Measurements from ENCODE around the gene P2RX2.

P2RX2 gene

DNA sequence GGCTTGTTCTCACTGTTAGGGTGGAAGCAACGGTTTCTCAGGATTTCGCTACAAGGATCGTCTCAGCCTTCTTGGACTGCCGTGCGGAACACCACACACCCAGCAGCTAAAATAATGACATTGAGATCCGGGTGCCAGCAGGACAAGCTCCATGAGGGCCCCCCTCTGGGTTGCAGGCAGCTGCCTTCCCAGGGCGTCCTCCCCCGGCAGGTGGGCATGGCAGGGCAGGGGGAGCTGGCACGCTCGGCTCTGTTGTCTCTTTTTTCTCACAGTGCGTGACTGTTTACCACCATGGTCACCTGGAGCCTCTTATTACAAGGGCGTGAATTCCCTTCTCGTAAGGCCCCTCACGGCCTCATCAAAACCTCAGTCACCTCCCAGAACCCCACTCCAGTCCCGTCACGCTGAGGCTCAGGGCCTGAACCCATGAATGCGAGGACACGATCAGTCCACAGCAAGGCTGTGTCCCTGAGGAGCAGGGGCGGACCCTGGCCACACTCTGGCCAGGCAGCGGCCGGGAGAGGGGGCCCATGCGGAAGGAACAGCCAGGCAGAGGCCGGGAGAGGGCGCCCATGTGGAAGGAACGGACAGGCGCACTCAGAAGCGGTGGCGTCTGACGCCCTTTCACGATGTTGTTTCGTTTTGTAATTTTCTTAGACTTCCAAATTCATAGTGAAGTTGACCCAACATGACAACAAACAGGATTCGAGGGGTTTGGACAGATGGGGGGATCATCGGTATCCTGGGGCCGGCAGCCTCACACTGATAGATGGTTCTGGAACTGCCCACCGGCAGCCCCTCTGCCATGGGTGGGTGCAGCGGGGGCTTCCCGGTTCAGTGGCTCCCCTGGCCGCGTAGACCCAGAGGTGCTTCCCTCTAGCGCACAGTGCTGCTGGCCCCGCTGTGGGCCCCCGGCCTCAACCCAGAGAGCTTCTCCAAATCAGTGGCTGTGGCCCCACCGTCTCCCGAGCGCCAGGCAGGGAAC, 18.2 kb upstream of the P2RX2 start:
- H3K27me3 ChIP-seq (ENCODE audit: control insufficient read depth in 1 of 2, insufficient read depth in 2 of 2, low read length in 2 of 2) = peaks cover 37 to 45% of the 10 kb centered on the region in 2 donors
- no peak overlapping the region for H3K27ac ChIP-seq (ENCODE audit: low read depth, low read length)
- peak overlapping the region; percentile 26 to 34 for H3K9ac ChIP-seq (ENCODE audit: low read depth in 1 of 2, low read length in 2 of 2)
- H3K4me3 ChIP-seq (ENCODE audit: low read depth in 1 of 2, low read length in 2 of 2) = peak overlapping the region; percentile 48 to 61
- no peaks in the 10 kb centered on the region for H3K9me3 ChIP-seq (ENCODE audit: control insufficient read depth in 1 of 2, low read length in 2 of 2)
- peaks cover 5 to 11% of the 10 kb centered on the region in 2 donors for H3K4me1 ChIP-seq (ENCODE audit: control insufficient read depth in 1 of 2, insufficient read depth in 2 of 2, low read length in 2 of 2)
- H3K36me3 ChIP-seq (ENCODE audit: control insufficient read depth in 1 of 2, insufficient read depth in 2 of 2, low read length in 2 of 2) = no peaks in the 10 kb centered on the region

DNA sequence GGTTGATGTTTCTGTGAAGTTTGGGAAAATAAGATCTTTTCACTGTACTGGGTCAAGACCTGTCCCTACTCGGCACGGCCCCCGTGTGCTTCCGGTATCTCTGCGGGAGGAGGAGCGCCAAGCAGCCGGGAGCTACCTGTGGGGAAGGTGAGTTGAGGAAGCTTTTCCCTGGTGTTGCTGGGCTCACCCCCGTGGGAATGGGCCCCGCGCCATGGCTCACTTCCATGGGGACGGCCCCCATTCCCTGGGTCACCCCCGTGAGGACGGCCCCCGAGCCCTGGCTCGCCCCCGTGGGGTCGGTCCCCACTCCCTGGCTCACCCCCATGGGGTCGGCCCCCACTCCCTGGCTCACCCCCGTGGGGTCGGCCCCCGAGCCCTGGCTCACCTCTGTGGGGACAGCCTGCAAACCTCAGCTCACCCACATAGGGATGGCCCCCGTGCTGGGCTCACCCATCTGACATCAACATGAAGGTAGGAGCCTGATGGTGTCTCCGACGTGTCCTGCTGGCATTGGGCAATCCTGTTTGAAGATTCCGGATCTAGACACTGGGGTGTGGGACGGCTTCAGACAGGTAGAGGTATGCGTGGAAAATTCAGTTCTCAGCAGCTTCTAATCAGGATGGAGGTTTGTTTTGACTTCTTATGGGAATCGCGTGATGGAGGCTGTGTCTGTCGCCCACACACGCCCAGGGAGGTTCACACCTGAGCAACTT, 17.2 kb upstream of the P2RX2 start:
- Histone ChIP-seq H3K4me3 (ENCODE audit: low read depth in 1 of 2, low read length in 2 of 2) (peak overlapping the region in 1 of 2 donors; percentile 61), H3K36me3 (ENCODE audit: control insufficient read depth in 1 of 2, insufficient read depth in 2 of 2, low read length in 2 of 2) (no peaks in the 10 kb centered on the region), H3K27me3 (ENCODE audit: control insufficient read depth in 1 of 2, insufficient read depth in 2 of 2, low read length in 2 of 2) (peaks cover 37 to 46% of the 10 kb centered on the region in 2 donors), H3K9me3 (ENCODE audit: control insufficient read depth in 1 of 2, low read length in 2 of 2) (no peaks in the 10 kb centered on the region), H3K27ac (ENCODE audit: low read depth, low read length) (no peak overlapping the region), H3K4me1 (ENCODE audit: control insufficient read depth in 1 of 2, insufficient read depth in 2 of 2, low read length in 2 of 2) (peaks cover 5 to 11% of the 10 kb centered on the region in 2 donors), H3K9ac (ENCODE audit: low read depth in 1 of 2, low read length in 2 of 2) (peak overlapping the region in 1 of 2 donors; percentile 34)

DNA sequence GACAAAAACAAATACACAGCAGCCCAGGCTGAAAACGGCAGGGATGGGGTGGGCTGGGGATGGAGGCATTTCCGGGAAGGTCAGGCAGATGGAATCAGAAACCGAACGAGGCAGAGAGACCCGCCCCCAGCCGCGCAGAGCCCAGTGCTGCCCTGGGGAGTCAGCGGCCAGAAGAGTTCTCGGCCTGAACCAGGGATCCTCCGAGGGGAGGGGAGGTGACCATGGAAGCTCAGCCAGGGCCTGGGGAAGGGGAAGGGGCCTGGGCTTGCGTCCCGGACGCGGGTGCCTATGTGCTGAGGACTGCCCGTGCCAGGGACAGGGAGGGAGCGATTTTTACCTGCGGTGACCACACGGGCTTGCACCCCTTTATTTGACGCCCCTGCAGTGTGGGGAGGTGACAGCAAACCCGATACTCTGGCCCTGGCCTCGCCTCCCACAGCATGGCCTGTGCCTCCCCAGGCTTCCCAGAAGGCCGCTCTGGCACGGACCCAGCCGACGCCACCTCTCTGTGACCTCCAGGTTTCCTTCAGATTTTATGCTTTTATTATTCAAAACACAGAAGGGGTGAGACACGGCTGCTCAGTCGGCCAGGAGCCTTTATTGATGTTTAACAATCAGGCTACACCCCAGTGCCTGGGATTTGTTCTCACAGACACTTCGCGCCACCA, 15.9 kb upstream of the P2RX2 start:
- H3K4me3 ChIP-seq (ENCODE audit: low read depth in 1 of 2, low read length in 2 of 2) = peak overlapping the region; percentile 15 to 45
- H3K9ac ChIP-seq (ENCODE audit: low read depth in 1 of 2, low read length in 2 of 2) = no peak overlapping the region
- H3K36me3 ChIP-seq (ENCODE audit: control insufficient read depth in 1 of 2, insufficient read depth in 2 of 2, low read length in 2 of 2) = no peaks in the 10 kb centered on the region
- peaks cover 37 to 51% of the 10 kb centered on the region in 2 donors for H3K27me3 ChIP-seq (ENCODE audit: control insufficient read depth in 1 of 2, insufficient read depth in 2 of 2, low read length in 2 of 2)
- H3K9me3 ChIP-seq (ENCODE audit: control insufficient read depth in 1 of 2, low read length in 2 of 2) = no peaks in the 10 kb centered on the region
- H3K4me1 ChIP-seq (ENCODE audit: control insufficient read depth in 1 of 2, insufficient read depth in 2 of 2, low read length in 2 of 2) = peaks cover 5 to 11% of the 10 kb centered on the region in 2 donors
- H3K27ac ChIP-seq (ENCODE audit: low read depth, low read length) = peak overlapping the region; percentile 42

DNA sequence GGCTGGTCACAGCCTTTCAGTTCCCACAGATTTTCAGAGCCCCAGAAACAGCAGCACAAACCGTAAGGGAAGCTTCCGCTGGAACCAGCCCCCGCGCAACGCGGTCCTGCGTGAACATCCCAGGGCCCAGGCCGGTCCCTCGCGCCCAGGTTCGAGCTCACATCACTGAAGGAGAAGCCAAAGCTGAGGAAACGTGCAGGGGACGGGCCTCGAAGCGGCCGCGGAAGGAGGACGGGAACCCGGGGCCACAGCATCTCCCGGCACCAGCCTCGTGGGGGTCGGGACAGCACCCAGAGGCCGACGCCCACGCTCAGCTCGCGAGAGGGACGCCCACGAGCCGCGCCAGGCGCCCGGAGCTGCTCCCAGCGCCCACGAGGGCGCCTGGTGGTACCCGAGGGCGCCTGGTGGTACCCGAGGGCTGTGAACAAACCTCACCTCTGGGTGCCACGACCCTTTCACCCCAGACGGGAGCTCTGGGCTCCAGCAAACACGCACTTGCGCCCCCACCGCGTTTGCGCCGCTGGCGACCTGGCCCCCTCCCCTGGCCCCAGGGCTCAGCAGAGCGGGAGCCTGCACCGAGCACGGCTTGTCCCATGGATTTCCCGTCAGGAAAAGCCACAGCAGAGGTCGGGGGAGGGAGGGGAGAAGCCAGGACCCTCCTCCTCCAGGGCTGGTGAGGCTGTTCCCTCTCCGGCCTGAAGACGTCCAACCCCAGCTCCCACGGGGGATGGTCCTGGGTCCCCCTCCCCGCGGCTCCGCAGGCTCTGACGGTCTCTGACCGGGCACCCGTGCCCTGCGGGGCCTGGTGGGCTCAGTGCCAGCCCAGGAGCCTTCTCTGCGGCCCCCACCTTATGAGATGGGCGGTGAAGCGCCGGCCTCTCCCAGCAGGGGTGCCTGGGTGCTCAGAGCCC, 15.1 kb upstream of the P2RX2 start:
- Histone ChIP-seq H3K36me3 (ENCODE audit: control insufficient read depth in 1 of 2, insufficient read depth in 2 of 2, low read length in 2 of 2) (no peaks in the 10 kb centered on the region), H3K27me3 (ENCODE audit: control insufficient read depth in 1 of 2, insufficient read depth in 2 of 2, low read length in 2 of 2) (peaks cover 43 to 59% of the 10 kb centered on the region in 2 donors), H3K27ac (ENCODE audit: low read depth, low read length) (peak overlapping the region; percentile 32), H3K9ac (ENCODE audit: low read depth in 1 of 2, low read length in 2 of 2) (no peak overlapping the region), H3K4me3 (ENCODE audit: low read depth in 1 of 2, low read length in 2 of 2) (peak overlapping the region; percentile 29 to 45), H3K4me1 (ENCODE audit: control insufficient read depth in 1 of 2, insufficient read depth in 2 of 2, low read length in 2 of 2) (peaks cover 5 to 16% of the 10 kb centered on the region in 2 donors), H3K9me3 (ENCODE audit: control insufficient read depth in 1 of 2, low read length in 2 of 2) (no peaks in the 10 kb centered on the region)

DNA sequence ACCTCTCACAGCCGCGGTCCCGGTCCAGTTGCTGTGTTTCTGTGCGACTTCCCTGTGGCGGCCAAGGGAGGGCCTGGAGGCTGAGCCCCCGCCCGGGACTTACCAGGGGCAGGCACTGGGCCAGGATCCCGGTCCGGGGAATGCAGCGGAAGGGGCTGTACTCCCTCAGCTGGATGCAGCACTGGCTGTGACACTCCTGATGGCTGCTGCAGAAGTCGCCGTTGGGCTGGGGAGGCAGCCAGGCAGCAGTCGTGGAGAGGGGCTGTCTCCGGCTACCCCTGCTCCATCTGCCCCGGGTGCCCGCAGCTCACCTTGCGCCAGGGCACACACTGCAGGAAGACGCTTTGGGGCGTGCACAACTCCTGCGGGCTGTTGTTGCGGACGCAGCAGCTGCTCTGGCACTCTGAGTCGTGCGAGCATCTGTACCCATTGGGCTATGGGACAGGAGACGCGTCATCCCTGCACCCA, 14.4 kb upstream of the P2RX2 start:
- H3K4me3 ChIP-seq (ENCODE audit: low read depth in 1 of 2, low read length in 2 of 2) = no peak overlapping the region
- no peak overlapping the region for H3K9ac ChIP-seq (ENCODE audit: low read depth in 1 of 2, low read length in 2 of 2)
- no peak overlapping the region for H3K27ac ChIP-seq (ENCODE audit: low read depth, low read length)
- peaks cover 48 to 66% of the 10 kb centered on the region in 2 donors for H3K27me3 ChIP-seq (ENCODE audit: control insufficient read depth in 1 of 2, insufficient read depth in 2 of 2, low read length in 2 of 2)
- peaks cover 5 to 16% of the 10 kb centered on the region in 2 donors for H3K4me1 ChIP-seq (ENCODE audit: control insufficient read depth in 1 of 2, insufficient read depth in 2 of 2, low read length in 2 of 2)
- no peaks in the 10 kb centered on the region for H3K9me3 ChIP-seq (ENCODE audit: control insufficient read depth in 1 of 2, low read length in 2 of 2)
- no peaks in the 10 kb centered on the region for H3K36me3 ChIP-seq (ENCODE audit: control insufficient read depth in 1 of 2, insufficient read depth in 2 of 2, low read length in 2 of 2)

DNA sequence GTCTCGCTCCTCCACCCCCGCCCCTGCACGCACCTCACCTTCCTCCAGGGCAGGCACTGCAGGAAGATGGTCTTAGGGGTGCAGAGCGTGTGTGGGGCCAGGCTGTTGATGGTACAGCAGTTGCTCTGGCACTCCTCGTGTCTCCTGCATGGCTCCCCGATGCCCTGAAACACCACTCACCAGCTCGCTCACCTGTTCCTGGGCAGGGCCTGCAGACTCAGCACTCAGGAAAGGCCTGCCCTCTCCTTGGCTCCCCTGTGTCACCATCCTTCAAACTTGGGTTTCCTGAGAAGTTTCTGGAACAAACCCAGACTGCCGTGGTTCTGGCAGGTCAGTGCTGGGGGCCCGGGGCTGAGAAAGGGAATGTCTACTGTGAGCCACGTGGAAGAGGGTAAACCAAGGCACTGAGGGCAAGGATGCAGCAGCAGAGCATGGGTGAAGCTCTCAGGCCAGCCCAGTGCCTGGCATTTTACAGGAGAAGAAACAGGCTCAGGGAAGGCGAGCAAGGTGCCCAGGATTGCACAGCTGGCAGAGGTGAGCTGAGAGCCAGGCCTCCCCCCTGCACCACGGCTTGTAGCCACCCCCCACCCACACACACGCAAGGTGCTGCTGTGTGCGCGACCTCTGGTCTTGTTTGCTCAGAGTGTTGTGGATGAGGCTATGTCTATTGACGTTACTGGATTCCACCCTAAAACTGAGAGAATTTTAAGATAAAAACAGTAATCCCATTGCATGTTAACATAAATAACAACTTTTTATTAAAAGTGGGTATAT, 13.7 kb upstream of the P2RX2 start:
- peaks cover 50 to 68% of the 10 kb centered on the region in 2 donors for H3K27me3 ChIP-seq (ENCODE audit: control insufficient read depth in 1 of 2, insufficient read depth in 2 of 2, low read length in 2 of 2)
- peaks cover 5 to 16% of the 10 kb centered on the region in 2 donors for H3K4me1 ChIP-seq (ENCODE audit: control insufficient read depth in 1 of 2, insufficient read depth in 2 of 2, low read length in 2 of 2)
- no peak overlapping the region for H3K27ac ChIP-seq (ENCODE audit: low read depth, low read length)
- no peak overlapping the region for H3K9ac ChIP-seq (ENCODE audit: low read depth in 1 of 2, low read length in 2 of 2)
- no peak overlapping the region for H3K4me3 ChIP-seq (ENCODE audit: low read depth in 1 of 2, low read length in 2 of 2)
- H3K36me3 ChIP-seq (ENCODE audit: control insufficient read depth in 1 of 2, insufficient read depth in 2 of 2, low read length in 2 of 2) = no peaks in the 10 kb centered on the region
- H3K9me3 ChIP-seq (ENCODE audit: control insufficient read depth in 1 of 2, low read length in 2 of 2) = no peaks in the 10 kb centered on the region

DNA sequence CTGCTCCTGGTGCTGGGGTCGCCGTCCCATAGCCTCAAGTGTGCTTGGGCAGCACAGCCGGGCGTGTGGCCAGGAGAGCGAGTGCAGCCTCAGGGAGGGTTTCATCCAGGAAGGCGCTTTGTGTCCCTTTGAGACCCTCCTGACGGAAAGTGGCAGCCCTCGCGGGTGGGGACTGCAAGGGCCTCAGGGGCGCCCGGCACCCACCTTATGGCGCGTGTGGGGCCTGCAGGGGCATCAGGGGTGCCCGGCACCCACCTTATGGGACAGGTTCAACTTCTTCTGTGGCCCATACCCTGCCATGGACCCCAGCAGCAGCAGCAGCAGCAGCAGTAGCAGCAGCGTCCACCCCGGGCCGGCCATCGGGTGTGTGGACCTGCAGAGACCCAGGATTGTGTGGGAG, 12.7 kb upstream of the P2RX2 start:
- no peaks in the 10 kb centered on the region for H3K36me3 ChIP-seq (ENCODE audit: control insufficient read depth in 1 of 2, insufficient read depth in 2 of 2, low read length in 2 of 2)
- no peak overlapping the region for H3K27ac ChIP-seq (ENCODE audit: low read depth, low read length)
- H3K4me1 ChIP-seq (ENCODE audit: control insufficient read depth in 1 of 2, insufficient read depth in 2 of 2, low read length in 2 of 2) = peaks cover 8% of the 10 kb centered on the region in 2 donors
- no peak overlapping the region for H3K9ac ChIP-seq (ENCODE audit: low read depth in 1 of 2, low read length in 2 of 2)
- H3K27me3 ChIP-seq (ENCODE audit: control insufficient read depth in 1 of 2, insufficient read depth in 2 of 2, low read length in 2 of 2) = peaks cover 56 to 73% of the 10 kb centered on the region in 2 donors
- H3K9me3 ChIP-seq (ENCODE audit: control insufficient read depth in 1 of 2, low read length in 2 of 2) = no peaks in the 10 kb centered on the region
- H3K4me3 ChIP-seq (ENCODE audit: low read depth in 1 of 2, low read length in 2 of 2) = no peak overlapping the region

DNA sequence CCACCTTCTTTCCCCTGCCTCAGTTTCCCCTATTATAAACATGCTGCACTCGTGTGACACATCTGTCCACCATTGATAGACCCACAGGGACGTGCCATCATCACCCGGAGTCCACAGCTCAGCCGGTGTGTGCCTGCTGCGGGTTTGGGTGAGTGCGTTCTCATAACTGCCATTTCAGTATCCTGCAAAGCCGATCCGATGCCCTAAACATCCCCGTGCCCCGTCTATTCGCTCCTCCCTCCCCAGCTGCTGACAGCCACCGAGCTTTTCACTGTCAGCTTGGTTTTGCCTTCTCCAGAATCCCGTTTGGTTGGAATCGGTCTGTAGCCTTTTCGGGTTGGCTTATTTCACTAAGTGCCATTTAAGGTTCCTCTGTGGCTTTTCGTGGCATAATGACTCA, 12.1 kb upstream of the P2RX2 start:
- Histone ChIP-seq H3K4me3 (ENCODE audit: low read depth in 1 of 2, low read length in 2 of 2) (no peak overlapping the region), H3K27me3 (ENCODE audit: control insufficient read depth in 1 of 2, insufficient read depth in 2 of 2, low read length in 2 of 2) (peaks cover 55 to 67% of the 10 kb centered on the region in 2 donors)

More for the DNA sequence above, 12.1 kb upstream of the P2RX2 start:
- H3K27ac ChIP-seq (ENCODE audit: low read depth, low read length) = no peak overlapping the region
- peaks cover 2 to 3% of the 10 kb centered on the region in 2 donors for H3K9me3 ChIP-seq (ENCODE audit: control insufficient read depth in 1 of 2, low read length in 2 of 2)
- H3K4me1 ChIP-seq (ENCODE audit: control insufficient read depth in 1 of 2, insufficient read depth in 2 of 2, low read length in 2 of 2) = peaks cover 5 to 8% of the 10 kb centered on the region in 2 donors
- no peaks in the 10 kb centered on the region for H3K36me3 ChIP-seq (ENCODE audit: control insufficient read depth in 1 of 2, insufficient read depth in 2 of 2, low read length in 2 of 2)
- no peak overlapping the region for H3K9ac ChIP-seq (ENCODE audit: low read depth in 1 of 2, low read length in 2 of 2)

All from duodenal mucosa (tissue), 2 donors.